Lower lobe of right lung (tissue), 2 donors: Measurements from ENCODE around the gene PRKAR2A. TPM values are rescaled to one million over a fixed set of nuclear protein-coding genes. Genes with fewer than 3 reads are reported as not detected.
"Not testable (repeated sequence)": the region's sequence is repeated elsewhere in the genome, so short reads cannot be mapped to it uniquely, and the experiment has no call there.

Experiments used
- ATAC-seq, 2 donors: fragments of 200-7000 bp; cut with Tn5 transposase; one replicate each; pipeline ENCODE4 v1.9.1; 2020 to 2022; ENCODE audit warnings: mild to moderate bottlenecking in 2 of 2, moderate library complexity in 2 of 2
- DNase-seq: peaks from one replicate; pipeline ENCODE4 v3.0.0-alpha.2; 2020
- H3K27ac ChIP-seq: fragments of 200-600 bp; one replicate; pipeline ENCODE4 v1.8.0; 2022
- H3K27me3 ChIP-seq: fragments of 200-600 bp; one replicate; pipeline ENCODE4 v1.8.0; 2022; ENCODE audit warnings: low read depth
- H3K36me3 ChIP-seq: fragments of 200-600 bp; one replicate; pipeline ENCODE4 v1.8.0; 2022; ENCODE audit warnings: mild to moderate bottlenecking
- H3K4me1 ChIP-seq: fragments of 200-600 bp; one replicate; pipeline ENCODE4 v1.8.0; 2022
- H3K4me3 ChIP-seq: fragments of 200-600 bp; one replicate; pipeline ENCODE4 v1.8.0; 2022; ENCODE audit warnings: mild to moderate bottlenecking
- H3K9me3 ChIP-seq: fragments of 200-600 bp; one replicate; pipeline ENCODE4 v1.8.0; 2022
- CTCF ChIP-seq: fragments of 200-600 bp; IDR thresholded peaks from one replicate; pipeline ENCODE4 v1.8.0; 2022; ENCODE audit warnings: antibody characterized with exemption, mild to moderate bottlenecking
- intact Hi-C: fragments of 100-400 bp; cut with DNase I; formaldehyde crosslinking; loops from one replicate; pipeline ENCODE4 v1.11.0; 2022
- total RNA-seq: library from RNA; stranded (reverse); fragmentation: NEBNext Ultra II Directional; extraction: Animal tissue kit (Norgen Biotek cat#: 25700); gene quantifications from one replicate; pipeline ENCODE4 v1.2.1, GENCODE V29; 2021
- donor health status: DM: no; HTN: yes; CAD: no; lungs with severe emphysema.

Gene PRKAR2A
- total RNA-seq, 1 donor from 2014 or later: 45.5 TPM

- Histone ChIP-seq H3K27ac (no peak overlapping the region), H3K36me3 (peaks cover 56% of the 10 kb centered on the region), H3K4me1 (peaks cover 7% of the 10 kb centered on the region), H3K9me3 (no peaks in the 10 kb centered on the region), H3K4me3 (no peak overlapping the region), H3K27me3 (no peaks in the 10 kb centered on the region)
- DNase-seq (no peak), ATAC-seq (no peak)
- no peak for TF ChIP-seq CTCF
- intact Hi-C loops: no loop called here
These were observed 82.3 kb downstream of the PRKAR2A start for GRCh38 chr3:48765376-48765775.

GRCh38 chr3:48762816-48763215 lies 84.9 kb downstream of the PRKAR2A start:
- H3K27ac ChIP-seq: no peak overlapping the region
- H3K4me1 ChIP-seq: no peaks in the 10 kb centered on the region
- TF ChIP-seq CTCF: no peak
- no peaks in the 10 kb centered on the region for H3K9me3 ChIP-seq
- H3K27me3 ChIP-seq: no peaks in the 10 kb centered on the region
- intact Hi-C loops: no loop called here
- ATAC-seq: no peak
- H3K4me3 ChIP-seq: no peak overlapping the region
- peaks cover 47% of the 10 kb centered on the region for H3K36me3 ChIP-seq
- no peak for DNase-seq

GRCh38 chr3:48759991-48760540 lies 87.6 kb downstream of the PRKAR2A start:
- intact Hi-C loops, H3K9me3 ChIP-seq, DNase-seq, H3K4me3 ChIP-seq, H3K27me3 ChIP-seq, H3K4me1 ChIP-seq, ATAC-seq, H3K27ac ChIP-seq: not testable (repeated sequence)
- peaks cover 59% of the 10 kb centered on the region for H3K36me3 ChIP-seq

- H3K27me3 ChIP-seq, H3K4me1 ChIP-seq, H3K27ac ChIP-seq, DNase-seq, H3K9me3 ChIP-seq, H3K4me3 ChIP-seq, intact Hi-C loops: not testable (repeated sequence)
- ATAC-seq: peak; percentile 49 to 59
- H3K36me3 ChIP-seq: peaks cover 59% of the 10 kb centered on the region
These were observed 88.1 kb downstream of the PRKAR2A start for GRCh38 chr3:48759531-48759930.

- no peak for DNase-seq
- Histone ChIP-seq H3K27ac (no peak overlapping the region), H3K36me3 (peaks cover 59% of the 10 kb centered on the region), H3K27me3 (no peaks in the 10 kb centered on the region), H3K9me3 (no peaks in the 10 kb centered on the region), H3K4me3 (no peak overlapping the region), H3K4me1 (no peaks in the 10 kb centered on the region)
- TF ChIP-seq CTCF: no peak
- no peak for ATAC-seq
- intact Hi-C loops: no loop called here
These were observed 88.6 kb downstream of the PRKAR2A start for GRCh38 chr3:48759071-48759470.

GRCh38 chr3:48756640-48757039 lies 91.0 kb downstream of the PRKAR2A start:
- Histone ChIP-seq H3K4me1 (no peaks in the 10 kb centered on the region), H3K36me3 (peaks cover 60% of the 10 kb centered on the region)
- intact Hi-C loops: no loop called here

More at GRCh38 chr3:48756640-48757039, 91.0 kb downstream of the PRKAR2A start:
- H3K4me3 ChIP-seq: no peak overlapping the region
- no peak for TF ChIP-seq CTCF
- no peak overlapping the region for H3K27ac ChIP-seq
- H3K27me3 ChIP-seq: no peaks in the 10 kb centered on the region
- DNase-seq (no peak), ATAC-seq (no peak)
- H3K9me3 ChIP-seq: no peaks in the 10 kb centered on the region
